ENCODE data around the gene SPARCL1.

DNA sequence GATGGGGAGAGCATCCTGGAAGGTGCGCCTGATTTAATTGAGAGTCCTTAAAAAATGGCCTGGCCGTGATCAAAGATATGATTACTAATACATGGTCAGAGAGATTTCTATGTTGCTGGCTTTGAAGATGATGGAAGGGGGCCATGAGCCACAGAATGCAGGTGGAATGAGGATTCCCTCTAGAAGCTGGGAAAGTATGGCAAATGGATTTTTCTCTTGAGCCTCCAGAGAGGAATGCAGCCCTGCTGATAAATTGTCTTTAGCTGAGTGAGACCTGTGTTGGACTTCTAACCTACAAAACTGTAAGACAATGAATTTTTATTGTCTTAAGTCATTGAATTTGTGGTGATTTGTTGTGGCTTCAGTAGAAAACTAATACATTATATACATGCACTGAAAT, 99.1 kb downstream of the SPARCL1 start:
- TF ChIP-seq, protein P1, sequence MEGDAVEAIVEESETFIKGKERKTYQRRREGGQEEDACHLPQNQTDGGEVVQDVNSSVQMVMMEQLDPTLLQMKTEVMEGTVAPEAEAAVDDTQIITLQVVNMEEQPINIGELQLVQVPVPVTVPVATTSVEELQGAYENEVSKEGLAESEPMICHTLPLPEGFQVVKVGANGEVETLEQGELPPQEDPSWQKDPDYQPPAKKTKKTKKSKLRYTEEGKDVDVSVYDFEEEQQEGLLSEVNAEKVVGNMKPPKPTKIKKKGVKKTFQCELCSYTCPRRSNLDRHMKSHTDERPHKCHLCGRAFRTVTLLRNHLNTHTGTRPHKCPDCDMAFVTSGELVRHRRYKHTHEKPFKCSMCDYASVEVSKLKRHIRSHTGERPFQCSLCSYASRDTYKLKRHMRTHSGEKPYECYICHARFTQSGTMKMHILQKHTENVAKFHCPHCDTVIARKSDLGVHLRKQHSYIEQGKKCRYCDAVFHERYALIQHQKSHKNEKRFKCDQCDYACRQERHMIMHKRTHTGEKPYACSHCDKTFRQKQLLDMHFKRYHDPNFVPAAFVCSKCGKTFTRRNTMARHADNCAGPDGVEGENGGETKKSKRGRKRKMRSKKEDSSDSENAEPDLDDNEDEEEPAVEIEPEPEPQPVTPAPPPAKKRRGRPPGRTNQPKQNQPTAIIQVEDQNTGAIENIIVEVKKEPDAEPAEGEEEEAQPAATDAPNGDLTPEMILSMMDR (IDR thresholded peaks at IDR 0.05): no peak
- TF ChIP-seq POLR2A (IDR thresholded peaks at IDR 0.05): no peak
